HEK293T (cell line): Measurements from ENCODE around the gene RPTOR.

Source experiments
- CTCF ChIA-PET: fragments of 350-600 bp; formaldehyde crosslinking; extraction: SDS; loops from one replicate; lab custom pipeline; 2021; ENCODE audit warnings: antibody characterized with exemption, inconsistent platforms; lab: Yijun Ruan, JAX
- POLR2A ChIA-PET: fragments of 350-600 bp; formaldehyde crosslinking; extraction: SDS; loops from one replicate; lab custom pipeline; 2020; ENCODE audit warnings: antibody characterized with exemption, inconsistent platforms; lab: Yijun Ruan, JAX
- DNase-seq: peaks from one replicate; pipeline ENCODE4 v3.0.0; 2012; ENCODE audit warnings: mixed read lengths; ENCODE audit errors: extremely low spot score
- ARNT ChIP-seq: fragments of 450-650 bp; IDR thresholded peaks from 2 replicates; pipeline ENCODE4 v1.6.1; 2017; ENCODE audit warnings: mild to moderate bottlenecking
- BHLHE40 ChIP-seq: fragments of 450-650 bp; IDR thresholded peaks from 2 replicates; pipeline ENCODE4 v1.6.1; 2016; ENCODE audit warnings: mild to moderate bottlenecking, moderate library complexity, borderline replicate concordance
- CTBP1 ChIP-seq: fragments of 450-650 bp; IDR thresholded peaks from 2 replicates; pipeline ENCODE4 v1.6.1; 2016; ENCODE audit warnings: borderline replicate concordance
- ELF4 ChIP-seq: fragments of 450-650 bp; IDR thresholded peaks from 2 replicates; pipeline ENCODE4 v1.6.1; 2017; ENCODE audit warnings: antibody characterized with exemption
- FOXA1 ChIP-seq: fragments of 450-650 bp; IDR thresholded peaks from 2 replicates; pipeline ENCODE4 v1.6.1; 2016; ENCODE audit warnings: mild to moderate bottlenecking
- FOXK2 ChIP-seq: fragments of 450-650 bp; IDR thresholded peaks from 2 replicates; pipeline ENCODE4 v1.6.1; 2016; ENCODE audit warnings: mild to moderate bottlenecking
- FOXM1 ChIP-seq: fragments of 450-650 bp; IDR thresholded peaks from 2 replicates; pipeline ENCODE4 v1.6.1; 2017; ENCODE audit warnings: mild to moderate bottlenecking, borderline replicate concordance
- HDGF ChIP-seq: fragments of 450-650 bp; IDR thresholded peaks from 2 replicates; pipeline ENCODE4 v1.6.1; 2017; ENCODE audit warnings: antibody characterized with exemption, borderline replicate concordance
- L3MBTL2 ChIP-seq: fragments of 450-650 bp; conservative IDR thresholded peaks from 2 replicates; pipeline ENCODE4 v1.6.1; 2016; ENCODE audit warnings: mild to moderate bottlenecking
- LEF1 ChIP-seq: fragments of 450-650 bp; IDR thresholded peaks from 2 replicates; pipeline ENCODE4 v1.6.1; 2017; ENCODE audit warnings: mild to moderate bottlenecking, borderline replicate concordance
- NFRKB ChIP-seq: fragments of 450-650 bp; IDR thresholded peaks from 2 replicates; pipeline ENCODE4 v1.6.1; 2016; ENCODE audit warnings: mild to moderate bottlenecking, moderate library complexity
- PKNOX1 ChIP-seq: fragments of 450-650 bp; IDR thresholded peaks from 2 replicates; pipeline ENCODE4 v1.6.1; 2016
- SP1 ChIP-seq: fragments of 450-650 bp; IDR thresholded peaks from 2 replicates; pipeline ENCODE4 v1.6.1; 2017
- SUZ12 ChIP-seq: fragments of 450-650 bp; IDR thresholded peaks from 2 replicates; pipeline ENCODE4 v1.6.1; 2016; ENCODE audit warnings: mild to moderate bottlenecking
- TARDBP ChIP-seq: fragments of 450-650 bp; IDR thresholded peaks from 2 replicates; pipeline ENCODE4 v1.6.1; 2016
- ZNF384 ChIP-seq: fragments of 450-650 bp; IDR thresholded peaks from 2 replicates; pipeline ENCODE4 v1.6.1; 2016

Gene RPTOR

GRCh38 chr17:80964544-80964856 is 419.9 kb downstream of the RPTOR start:
- CTCF ChIA-PET, result no interaction called here
- TF ChIP-seq ZNF384, result no peak
- TF ChIP-seq LEF1, result no peak
- no peak for DNase-seq
- POLR2A ChIA-PET, result no interaction called here

GRCh38 chr17:80964859-80965580 is 420.4 kb downstream of the RPTOR start:
- ChIA-PET CTCF (interaction anchor here (0.5 kb wide), 1 partner anchor 215 kb away, joined by 3 read pairs; no protein-coding TSS in a partner anchor), POLR2A (no interaction called here)
- no peak for DNase-seq
- TF ChIP-seq ELF4, result no peak
- TF ChIP-seq SP1, result no peak
- no peak for TF ChIP-seq HDGF
- no peak for TF ChIP-seq BHLHE40
- no peak for TF ChIP-seq SUZ12
- no peak for TF ChIP-seq NFRKB
- no peak for TF ChIP-seq ARNT
- TF ChIP-seq CTBP1, result no peak
- no peak for TF ChIP-seq ZNF384
- no peak for TF ChIP-seq FOXK2
- no peak for TF ChIP-seq FOXM1
- no peak for TF ChIP-seq PKNOX1
- no peak for TF ChIP-seq LEF1
- no peak for TF ChIP-seq TARDBP
- no peak for TF ChIP-seq L3MBTL2

- no peak for DNase-seq
- ChIA-PET CTCF (interaction anchor here (0.5 kb wide), 1 partner anchor 214 kb away, joined by 3 read pairs; no protein-coding TSS in a partner anchor), POLR2A (no interaction called here)
- no peak for TF ChIP-seq FOXK2
- no peak for TF ChIP-seq BHLHE40
- TF ChIP-seq ZNF384, result no peak
- no peak for TF ChIP-seq FOXA1
- TF ChIP-seq LEF1, result no peak
- TF ChIP-seq SUZ12, result no peak
- no peak for TF ChIP-seq FOXM1
Measured at GRCh38 chr17:80965606-80966005, 421.0 kb downstream of the RPTOR start.

- ChIA-PET POLR2A (no interaction called here), CTCF (no interaction called here)
- no peak for TF ChIP-seq ELF4
- no peak for TF ChIP-seq FOXK2
- TF ChIP-seq ARNT, result no peak
- TF ChIP-seq L3MBTL2, result no peak
- no peak for TF ChIP-seq TARDBP
- TF ChIP-seq LEF1, result no peak
- no peak for TF ChIP-seq FOXA1
- no peak for TF ChIP-seq NFRKB
- no peak for TF ChIP-seq SP1
- no peak for TF ChIP-seq FOXM1
- no peak for TF ChIP-seq PKNOX1
- TF ChIP-seq ZNF384, result no peak
- TF ChIP-seq HDGF, result no peak
- no peak for TF ChIP-seq CTBP1
- no peak for TF ChIP-seq SUZ12
- DNase-seq, result no peak
Measured at GRCh38 chr17:80967404-80967872, 422.8 kb downstream of the RPTOR start.

GRCh38 chr17:80968602-80969029 is 424.0 kb downstream of the RPTOR start:
- no peak for DNase-seq
- ChIA-PET POLR2A (no interaction called here), CTCF (no interaction called here)
- TF ChIP-seq ARNT (no peak), PKNOX1 (no peak), ZNF384 (no peak), NFRKB (no peak), TARDBP (no peak), L3MBTL2 (no peak), SUZ12 (no peak), ELF4 (no peak), LEF1 (no peak), SP1 (no peak), FOXA1 (no peak), BHLHE40 (no peak), CTBP1 (no peak), HDGF (no peak), FOXK2 (no peak), FOXM1 (no peak)

- ChIA-PET CTCF (no interaction called here), POLR2A (interaction anchor here (1.5 kb wide), 1 partner anchor 514 kb away, joined by 6 read pairs; no protein-coding TSS in a partner anchor)
- TF ChIP-seq ARNT (no peak), FOXA1 (no peak), FOXM1 (no peak), ZNF384 (no peak), FOXK2 (no peak), NFRKB (no peak), CTBP1 (no peak), SUZ12 (no peak), BHLHE40 (no peak), LEF1 (no peak), PKNOX1 (no peak), HDGF (no peak), SP1 (no peak), L3MBTL2 (no peak)
- no peak for DNase-seq
Measured at GRCh38 chr17:80969030-80969673, 424.5 kb downstream of the RPTOR start.
